Measurements from ENCODE around the gene MYO18A. TPM values are rescaled to one million over a fixed set of nuclear protein-coding genes. Genes with fewer than 3 reads are reported as not detected.
"Not testable (repeated sequence)": the region's sequence is repeated elsewhere in the genome, so short reads cannot be mapped to it uniquely, and the experiment has no call there.

Gene MYO18A
- total and polyA plus RNA-seq, 9 donors: 23.0 to 53.9 (median 31.7) TPM

- Histone ChIP-seq H3K27ac (no peak overlapping the region), H3K4me1 (ENCODE audit: insufficient read depth) (peaks cover 2% of the 10 kb centered on the region), H3K4me3 (no peak overlapping the region), H3K27me3 (no peaks in the 10 kb centered on the region), H3K9me3 (no peaks in the 10 kb centered on the region), H3K36me3 (no peaks in the 10 kb centered on the region)
- TF ChIP-seq EP300 (IDR thresholded peaks at IDR 0.05) (no peak), POLR2A (IDR thresholded peaks at IDR 0.05) (no peak)
- TF ChIP-seq, protein P1, sequence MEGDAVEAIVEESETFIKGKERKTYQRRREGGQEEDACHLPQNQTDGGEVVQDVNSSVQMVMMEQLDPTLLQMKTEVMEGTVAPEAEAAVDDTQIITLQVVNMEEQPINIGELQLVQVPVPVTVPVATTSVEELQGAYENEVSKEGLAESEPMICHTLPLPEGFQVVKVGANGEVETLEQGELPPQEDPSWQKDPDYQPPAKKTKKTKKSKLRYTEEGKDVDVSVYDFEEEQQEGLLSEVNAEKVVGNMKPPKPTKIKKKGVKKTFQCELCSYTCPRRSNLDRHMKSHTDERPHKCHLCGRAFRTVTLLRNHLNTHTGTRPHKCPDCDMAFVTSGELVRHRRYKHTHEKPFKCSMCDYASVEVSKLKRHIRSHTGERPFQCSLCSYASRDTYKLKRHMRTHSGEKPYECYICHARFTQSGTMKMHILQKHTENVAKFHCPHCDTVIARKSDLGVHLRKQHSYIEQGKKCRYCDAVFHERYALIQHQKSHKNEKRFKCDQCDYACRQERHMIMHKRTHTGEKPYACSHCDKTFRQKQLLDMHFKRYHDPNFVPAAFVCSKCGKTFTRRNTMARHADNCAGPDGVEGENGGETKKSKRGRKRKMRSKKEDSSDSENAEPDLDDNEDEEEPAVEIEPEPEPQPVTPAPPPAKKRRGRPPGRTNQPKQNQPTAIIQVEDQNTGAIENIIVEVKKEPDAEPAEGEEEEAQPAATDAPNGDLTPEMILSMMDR (IDR thresholded peaks at IDR 0.05): no peak
- intact Hi-C loops (cut with DNase I): loop anchor here in 1 of 4 donors (10.0 kb wide), 1 partner anchor 125 kb away; the partner anchor contains the start of gene NUFIP2
- WGBS, 3 donors: 95 to 99% (median 95%) methylated on average over 9 of the region's 9 CpGs
- peak in 1 of 5 donors; percentile 1 for DNase-seq
Observed at GRCh38 chr17:29169806-29170591, 10.2 kb downstream of the MYO18A start.

- H3K4me1 ChIP-seq (ENCODE audit: insufficient read depth); H3K27me3 ChIP-seq; H3K36me3 ChIP-seq; H3K27ac ChIP-seq; H3K9me3 ChIP-seq; H3K4me3 ChIP-seq; intact Hi-C loops (cut with DNase I): not testable (repeated sequence)
- WGBS, 3 donors: 84 to 87% (median 85%) methylated on average over 8 of the region's 8 CpGs
- DNase-seq: peak in 2 of 5 donors; percentile 7 to 14
Observed at GRCh38 chr17:29168759-29169126, 11.5 kb downstream of the MYO18A start.

- peak in 1 of 5 donors; percentile 33 for DNase-seq
Observed at GRCh38 chr17:29168079-29168758, 12.0 kb downstream of the MYO18A start.

DNA sequence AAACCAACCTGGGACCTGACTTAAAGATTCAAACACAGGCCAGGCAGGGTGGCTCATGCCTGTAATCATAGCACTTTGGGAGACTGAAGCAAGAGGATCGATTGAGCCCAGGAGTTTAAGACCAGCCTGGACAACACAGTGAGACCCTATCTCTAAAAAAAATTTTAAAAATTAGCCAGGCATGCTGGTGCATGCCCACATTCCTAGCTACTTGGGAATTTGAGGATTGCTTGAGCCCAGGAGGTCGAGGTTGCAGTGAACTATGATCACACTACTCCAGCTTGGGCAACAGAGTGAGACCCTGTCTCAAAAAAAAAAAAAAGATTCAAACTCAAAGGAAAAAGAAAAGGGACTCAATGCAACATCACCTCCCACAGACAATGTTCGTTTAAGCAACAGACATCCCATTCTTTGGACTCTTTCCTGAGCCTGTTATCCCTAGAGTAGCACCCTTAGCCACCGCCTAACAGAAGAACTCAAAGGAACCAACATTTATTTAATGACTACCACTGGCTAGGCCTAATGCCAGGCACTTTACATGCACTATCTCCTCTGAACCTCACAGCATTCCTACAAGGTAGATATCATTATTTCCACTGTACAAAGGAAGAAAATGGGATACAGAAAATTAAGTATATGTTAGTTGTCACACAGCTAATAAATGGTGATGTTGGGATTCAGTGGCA is 12.7 kb downstream of the MYO18A start:
- Histone ChIP-seq H3K27ac (no peak overlapping the region), H3K27me3 (no peaks in the 10 kb centered on the region), H3K36me3 (no peaks in the 10 kb centered on the region), H3K9me3 (no peaks in the 10 kb centered on the region), H3K4me3 (no peak overlapping the region), H3K4me1 (ENCODE audit: insufficient read depth) (peaks cover 2% of the 10 kb centered on the region)
- intact Hi-C loops (cut with DNase I): no loop called here
- whole genome bisulfite sequencing, 3 donors: 69 to 82% (median 78%) methylated on average over 4 of the region's 4 CpGs
- DNase-seq: no peak
- TF ChIP-seq POLR2A (IDR thresholded peaks at IDR 0.05) (no peak), EP300 (IDR thresholded peaks at IDR 0.05) (no peak)
- TF ChIP-seq, protein P1 (IDR thresholded peaks at IDR 0.05): no peak

More at GRCh38 chr17:29168079-29168758, 12.0 kb downstream of the MYO18A start:
- Histone ChIP-seq H3K9me3 (no peaks in the 10 kb centered on the region), H3K4me3 (no peak overlapping the region), H3K36me3 (no peaks in the 10 kb centered on the region), H3K4me1 (ENCODE audit: insufficient read depth) (peaks cover 2% of the 10 kb centered on the region), H3K27me3 (no peaks in the 10 kb centered on the region), H3K27ac (no peak overlapping the region)
- TF ChIP-seq EP300 (IDR thresholded peaks at IDR 0.05) (no peak), POLR2A (IDR thresholded peaks at IDR 0.05) (no peak)
- TF ChIP-seq, protein P1 (IDR thresholded peaks at IDR 0.05): no peak
- intact Hi-C loops (cut with DNase I): no loop called here
- 60 to 67% (median 61%) methylated on average over 3 of the region's 3 CpGs for WGBS, 3 donors
